Testis (tissue), 3 donors: Measurements from ENCODE around the gene SH3BP2. TPM values are rescaled to one million over a fixed set of nuclear protein-coding genes. Genes with fewer than 3 reads are reported as not detected.

ENCODE experiments used
- DNase-seq: peaks from one replicate; pipeline ENCODE4 v3.0.0-alpha.2; 2019
- H3K27ac ChIP-seq, 2 donors: fragments of 200-600 bp; sonication (generic); one replicate each; pipeline ENCODE4 v1.5.1; 2019
- H3K27me3 ChIP-seq: fragments of 200-600 bp; sonication (generic); one replicate; pipeline ENCODE4 v1.5.1; 2019
- H3K36me3 ChIP-seq: fragments of 200-600 bp; sonication (generic); one replicate; pipeline ENCODE4 v1.5.1; 2017; ENCODE audit warnings: low read depth; ENCODE audit errors: missing control alignments
- H3K4me1 ChIP-seq: fragments of 200-600 bp; sonication (generic); one replicate; pipeline ENCODE4 v1.5.1; 2019
- H3K4me3 ChIP-seq, 2 donors: fragments of 200-600 bp; sonication (generic); one replicate each; pipeline ENCODE4 v1.5.1; 2017 to 2019
- H3K9me3 ChIP-seq: fragments of 200-600 bp; sonication (generic); one replicate; pipeline ENCODE4 v1.5.1; 2017
- POLR2A ChIP-seq: fragments of 450-650 bp; IDR thresholded peaks from one replicate; pipeline ENCODE4 v1.6.1; 2017; ENCODE audit warnings: antibody characterized with exemption, mild to moderate bottlenecking, moderate library complexity
- WGBS, 2 donors: methylation state at CpG; one replicate each; pipeline ENCODE4 v1.1.5; 2018; 5-methylcytosine and 5-hydroxymethylcytosine counted together
- intact Hi-C: fragments of 100-400 bp; cut with DNase I; formaldehyde crosslinking; loops from one replicate; pipeline ENCODE4 v1.15.1; 2023; ENCODE audit warnings: low total_unique reads
- polyA plus RNA-seq: library from polyadenylated mRNA; stranded (reverse); fragments of 350-450 nt; fragmentation: Illumina TruSeq; extraction: RNeasy Lipid Tissue Mini Kit (QIAGEN cat#74804); gene quantifications from one replicate; pipeline ENCODE4 v1.2.3, GENCODE V29; 2014; ENCODE audit warnings: low read depth, low replicate concordance; ENCODE audit not compliant: insufficient read depth
- total RNA-seq, 2 donors: library from RNA; depleted of rRNA; stranded (reverse); fragments of >200 nt; gene quantifications; one replicate each; pipeline ENCODE4 v1.2.3, GENCODE V29; 2016
- TF ChIP-seq, protein P1 (sequence below), 3 experiments: fragments of 450-650 bp in 2 of 3; fragments of 200-600 bp in 1 of 3; sonication (generic) in 1 of 3; IDR thresholded peaks; one replicate each; pipeline ENCODE4 v1.5.1; 2016 to 2019; ENCODE audit warnings: antibody characterized with exemption in 3 of 3, mild to moderate bottlenecking in 2 of 3, moderate library complexity in 1 of 3

SH3BP2 gene
- total and polyA plus RNA-seq, 3 donors from 2014 or later: 26.6 to 47.3 (median 45.0) TPM

DNA sequence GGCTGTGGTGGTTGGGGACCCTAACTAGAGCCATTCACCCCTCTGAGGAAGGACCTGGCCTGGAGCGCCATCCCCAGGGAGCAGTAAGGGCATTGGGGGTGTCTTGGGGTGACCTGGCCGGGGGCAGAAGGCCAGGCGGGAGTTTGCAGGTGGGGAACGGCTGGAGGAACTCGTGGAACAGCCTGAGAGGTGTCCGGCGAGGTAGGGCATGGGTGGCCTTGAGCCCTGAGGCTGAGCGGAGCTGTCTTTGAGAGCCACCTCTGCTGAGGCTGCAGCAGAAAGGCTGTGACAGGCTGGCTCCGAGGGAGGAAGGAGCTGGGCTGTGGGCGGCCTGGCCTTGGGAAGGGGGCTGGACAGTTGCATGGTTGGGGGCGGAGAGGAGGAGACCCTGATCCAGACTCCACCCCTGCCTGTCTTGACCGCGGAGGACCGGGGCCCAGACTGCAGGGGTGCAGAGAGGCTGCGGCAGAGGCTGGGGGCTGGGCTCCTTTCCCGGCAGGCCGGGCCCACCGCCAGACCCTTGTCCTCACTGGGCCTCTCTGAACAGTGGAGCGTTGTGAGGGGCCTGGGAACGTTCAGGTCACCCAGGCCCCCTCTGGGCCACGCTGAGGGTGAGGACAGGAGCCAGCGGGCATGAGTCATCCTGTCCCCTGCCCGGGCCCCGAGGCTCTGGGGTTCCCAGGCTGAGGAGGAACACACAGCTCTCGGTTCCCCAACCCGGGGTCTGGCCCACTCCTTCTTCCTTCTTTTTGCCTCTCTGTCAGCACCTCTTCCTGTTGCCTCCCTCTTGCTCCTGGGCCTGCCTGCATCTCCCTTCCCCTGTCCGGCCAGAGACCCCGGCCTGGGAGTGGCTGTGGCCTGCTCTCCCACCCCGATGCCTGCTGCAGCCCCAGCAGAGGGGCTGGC, 8.1 kb downstream of the SH3BP2 start:
- Histone ChIP-seq H3K27ac (peak overlapping the region; percentile 71 to 87), H3K27me3 (no peaks in the 10 kb centered on the region), H3K4me3 (no peak overlapping the region), H3K9me3 (no peaks in the 10 kb centered on the region), H3K4me1 (peaks cover 75% of the 10 kb centered on the region), H3K36me3 (no peaks in the 10 kb centered on the region)
- peak; percentile 85 for DNase-seq
- intact Hi-C loops: no loop called here
- TF ChIP-seq, protein P1, sequence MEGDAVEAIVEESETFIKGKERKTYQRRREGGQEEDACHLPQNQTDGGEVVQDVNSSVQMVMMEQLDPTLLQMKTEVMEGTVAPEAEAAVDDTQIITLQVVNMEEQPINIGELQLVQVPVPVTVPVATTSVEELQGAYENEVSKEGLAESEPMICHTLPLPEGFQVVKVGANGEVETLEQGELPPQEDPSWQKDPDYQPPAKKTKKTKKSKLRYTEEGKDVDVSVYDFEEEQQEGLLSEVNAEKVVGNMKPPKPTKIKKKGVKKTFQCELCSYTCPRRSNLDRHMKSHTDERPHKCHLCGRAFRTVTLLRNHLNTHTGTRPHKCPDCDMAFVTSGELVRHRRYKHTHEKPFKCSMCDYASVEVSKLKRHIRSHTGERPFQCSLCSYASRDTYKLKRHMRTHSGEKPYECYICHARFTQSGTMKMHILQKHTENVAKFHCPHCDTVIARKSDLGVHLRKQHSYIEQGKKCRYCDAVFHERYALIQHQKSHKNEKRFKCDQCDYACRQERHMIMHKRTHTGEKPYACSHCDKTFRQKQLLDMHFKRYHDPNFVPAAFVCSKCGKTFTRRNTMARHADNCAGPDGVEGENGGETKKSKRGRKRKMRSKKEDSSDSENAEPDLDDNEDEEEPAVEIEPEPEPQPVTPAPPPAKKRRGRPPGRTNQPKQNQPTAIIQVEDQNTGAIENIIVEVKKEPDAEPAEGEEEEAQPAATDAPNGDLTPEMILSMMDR (IDR thresholded peaks at IDR 0.05): no peak
- TF ChIP-seq POLR2A: no peak
- WGBS, 2 donors: 39 to 52% methylated on average over 16 to 29 of the region's 29 CpGs

DNA sequence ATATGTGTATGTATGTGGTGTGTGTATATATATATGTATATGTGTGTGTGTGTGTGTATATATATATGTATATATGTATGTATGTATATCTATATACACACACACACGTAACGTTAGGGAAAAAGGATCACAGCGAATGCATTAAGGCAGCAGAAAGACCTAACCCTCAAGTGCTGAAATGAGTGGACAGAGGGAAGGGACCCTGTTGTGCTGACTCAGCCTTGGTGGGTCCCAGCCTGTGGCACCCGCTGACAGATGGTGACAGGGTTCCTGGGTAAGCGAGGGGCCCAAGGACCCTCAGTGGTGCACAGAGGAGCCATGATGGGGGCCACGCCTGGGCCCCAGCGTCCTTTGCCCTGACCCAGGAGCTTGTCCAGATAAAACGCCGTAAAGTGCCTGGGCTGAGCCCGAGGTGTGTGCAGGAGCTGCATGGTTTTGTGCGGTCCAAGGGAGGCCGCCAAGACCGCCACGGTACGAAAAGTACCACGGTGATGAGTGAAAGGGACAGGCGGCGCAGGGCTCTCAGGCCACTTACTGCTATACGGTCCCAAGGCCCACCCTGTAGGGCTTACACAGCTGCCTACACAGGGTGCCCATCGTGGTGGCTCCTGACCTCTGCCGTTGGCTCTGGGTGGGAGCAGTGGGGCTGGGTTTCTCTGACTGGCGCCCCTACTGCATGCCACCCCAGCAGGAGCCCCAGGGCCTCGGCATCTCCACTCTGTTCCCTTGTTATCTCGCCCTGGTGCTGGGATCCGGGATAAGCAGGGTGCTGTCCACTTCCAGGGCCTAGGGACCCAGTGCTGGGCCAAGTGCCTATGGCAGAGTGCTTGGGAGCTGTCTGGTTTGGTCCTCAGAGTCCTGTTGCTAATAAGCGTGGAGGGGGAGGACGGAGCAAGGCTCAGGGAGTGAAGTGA, 10.0 kb downstream of the SH3BP2 start:
- intact Hi-C loops: no loop called here
- H3K9me3 ChIP-seq: no peaks in the 10 kb centered on the region
- H3K27me3 ChIP-seq: no peaks in the 10 kb centered on the region
- DNase-seq: no peak
- no peaks in the 10 kb centered on the region for H3K36me3 ChIP-seq
- no peak overlapping the region for H3K27ac ChIP-seq
- TF ChIP-seq, protein P1 (IDR thresholded peaks at IDR 0.05): no peak
- TF ChIP-seq POLR2A: no peak
- 92 to 94% methylated on average over 22 to 26 of the region's 27 CpGs for WGBS, 2 donors
- H3K4me3 ChIP-seq: no peak overlapping the region
- H3K4me1 ChIP-seq: peaks cover 72% of the 10 kb centered on the region

DNA sequence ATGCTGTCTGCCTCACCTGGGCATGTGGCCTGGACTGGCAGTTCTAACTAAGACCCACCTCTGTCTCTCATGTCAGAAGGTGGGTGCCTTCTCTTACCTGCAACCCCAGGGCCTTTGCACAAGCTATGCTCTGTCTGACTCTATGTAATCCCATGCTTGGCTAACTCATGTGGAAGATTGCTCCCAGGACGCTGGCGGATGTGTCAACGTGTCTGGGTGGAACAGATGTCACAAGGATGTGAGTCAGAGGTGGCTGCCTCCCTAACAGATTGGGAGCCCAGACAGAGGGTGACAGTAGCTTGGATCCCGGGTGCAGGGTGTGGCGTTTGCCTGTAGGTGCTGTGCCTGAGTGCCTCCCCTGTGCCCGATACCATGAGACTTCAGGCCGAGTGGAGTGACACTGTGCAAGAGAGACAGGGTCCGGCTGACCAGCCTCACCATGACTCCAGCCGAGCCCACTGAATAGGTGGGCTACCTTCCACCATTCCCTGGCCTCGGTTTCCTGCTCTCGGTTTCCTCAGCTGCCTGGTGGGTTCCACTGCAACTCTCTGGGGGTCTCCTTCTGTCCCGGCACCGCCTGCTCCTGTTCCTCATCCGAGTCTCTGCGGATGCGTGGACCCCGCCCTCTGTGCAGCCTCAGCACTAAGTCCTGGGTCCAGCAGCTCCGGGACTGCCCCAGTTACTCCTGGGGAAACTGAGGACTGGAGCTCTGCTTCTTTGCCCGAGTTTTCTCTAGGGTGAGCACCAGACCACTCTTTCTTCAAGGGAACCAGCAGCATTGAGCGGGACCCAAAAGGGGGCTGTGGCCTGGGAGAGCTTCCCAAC, 11.0 kb downstream of the SH3BP2 start:
- H3K4me1 ChIP-seq: peaks cover 62% of the 10 kb centered on the region

DNA sequence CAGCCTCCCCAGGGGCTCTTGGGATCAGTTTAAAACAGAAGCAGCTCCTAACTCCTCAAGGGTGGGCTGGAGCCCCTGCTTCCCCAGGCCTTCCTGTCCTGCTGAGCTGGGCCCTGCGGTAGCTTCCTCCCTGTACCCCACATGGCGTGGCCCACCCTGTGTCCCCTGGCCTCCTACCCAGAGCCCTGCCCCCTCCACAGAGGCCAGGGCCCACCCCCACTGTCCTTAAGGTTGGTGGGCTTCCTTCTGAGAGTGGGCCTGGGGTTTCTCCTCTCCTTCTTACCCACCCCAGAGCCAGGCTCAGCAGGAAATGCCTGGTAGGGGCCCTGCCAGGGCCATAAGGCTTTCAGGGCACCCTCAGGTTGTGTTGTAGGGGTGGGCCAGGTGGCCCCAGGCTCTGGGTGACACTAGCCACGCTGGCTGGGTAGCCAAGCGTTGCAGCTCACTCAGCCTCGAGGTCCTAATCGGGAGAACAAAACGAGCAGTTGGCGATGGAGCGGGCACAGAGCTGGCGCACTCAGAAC, 11.6 kb downstream of the SH3BP2 start:
- intact Hi-C loops: no loop called here
- WGBS, 2 donors: 83 to 100% methylated on average over 1 to 10 of the region's 10 CpGs
- Histone ChIP-seq H3K27ac (no peak overlapping the region), H3K4me3 (no peak overlapping the region), H3K9me3 (no peaks in the 10 kb centered on the region), H3K4me1 (peaks cover 58% of the 10 kb centered on the region), H3K27me3 (no peaks in the 10 kb centered on the region), H3K36me3 (no peaks in the 10 kb centered on the region)
- TF ChIP-seq POLR2A: no peak
- TF ChIP-seq, protein P1 (IDR thresholded peaks at IDR 0.05): no peak
- DNase-seq: no peak

More for the DNA sequence above, 11.0 kb downstream of the SH3BP2 start:
- DNase-seq: no peak
- Histone ChIP-seq H3K9me3 (no peaks in the 10 kb centered on the region), H3K4me3 (no peak overlapping the region), H3K27me3 (no peaks in the 10 kb centered on the region), H3K36me3 (no peaks in the 10 kb centered on the region), H3K27ac (no peak overlapping the region)
- TF ChIP-seq POLR2A: no peak
- TF ChIP-seq, protein P1 (IDR thresholded peaks at IDR 0.05): no peak
- intact Hi-C loops: no loop called here
- WGBS, 2 donors: 87 to 94% methylated on average over 16 to 20 of the region's 20 CpGs
